HepG2 (cell line): ENCODE results near the gene SOAT1. TPM values are rescaled to one million over a fixed set of nuclear protein-coding genes. Genes with fewer than 3 reads are reported as not detected.

Source experiments
- ATAC-seq: fragments of 200-7000 bp; cut with Tn5 transposase; 3 replicates; pipeline ENCODE4 v1.9.1; 2020; ENCODE audit warnings: mild to moderate bottlenecking, moderate library complexity
- BruUV-seq: library from RNA; stranded (reverse); fragments of 400-500 nt; replicated peaks from 2 replicates; lab custom pipeline; 2021; lab: Mats Ljungman, UMichigan
- CTCF ChIA-PET: fragments of 300-600 bp; formaldehyde crosslinking; extraction: SDS; loops from one replicate; lab custom pipeline; 2021; ENCODE audit warnings: low total read pairs, inconsistent platforms, low intra/inter-chr PET ratio; lab: Yijun Ruan, JAX
- POLR2A ChIA-PET: fragments of 350-600 bp; sonication (Branson Sonifier 250); formaldehyde crosslinking; loops from one replicate; lab custom pipeline; 2020; ENCODE audit warnings: antibody characterized with exemption, inconsistent platforms; lab: Yijun Ruan, JAX
- DNase-seq: peaks from one replicate; pipeline ENCODE4 v3.0.0-alpha.2; 2015; ENCODE audit warnings: low spot score
- FAIRE-seq: peaks from 3 replicates; lab custom pipeline; 2011; peaks lifted over from hg19 to GRCh38; lab: Jason Lieb, UNC
- H2AFZ ChIP-seq: one replicate; pipeline ENCODE4 v1.6.1; 2011; ENCODE audit warnings: low read length, inconsistent platforms
- H3K27ac ChIP-seq: fragments of 300-600 bp; 3 replicates; pipeline ENCODE4 v1.8.0; 2011; ENCODE audit warnings: mixed run types, mild to moderate bottlenecking, mixed read lengths, low read length, inconsistent platforms; ENCODE audit not compliant: insufficient read depth; ENCODE audit errors: extremely low read length
- H3K27me3 ChIP-seq, 2 experiments: fragments of 200-600 bp in 1 of 2; 2 replicates in 1 of 2; 3 replicates in 1 of 2; pipeline versions ENCODE4 v1.6.0 to v1.8.0; 2011; ENCODE audit warnings: low read length in 2 of 2, mild to moderate bottlenecking in 2 of 2, moderate library complexity in 2 of 2, inconsistent platforms in 1 of 2; ENCODE audit not compliant: insufficient read depth in 2 of 2, control insufficient read depth in 1 of 2
- H3K36me3 ChIP-seq, 2 experiments: fragments of 200-600 bp in 1 of 2; replicated peaks in 1 of 2; 2 replicates in 1 of 2; 3 replicates in 1 of 2; pipeline versions ENCODE4 v1.5.1 to v1.8.0; 2011; ENCODE audit warnings: low read length in 2 of 2, inconsistent platforms in 1 of 2; ENCODE audit not compliant: insufficient read depth in 2 of 2, control insufficient read depth in 1 of 2
- H3K4me1 ChIP-seq: 2 replicates; pipeline ENCODE4 v1.5.1; 2012; ENCODE audit warnings: low read length, inconsistent platforms; ENCODE audit not compliant: insufficient read depth
- H3K4me2 ChIP-seq: 2 replicates; pipeline ENCODE4 v1.6.0; 2011; ENCODE audit warnings: low read depth, low read length, inconsistent platforms
- H3K4me3 ChIP-seq, 3 experiments: fragments of 200-600 bp in 1 of 3; sonication (generic), shearing (Covaris generic) in 1 of 3; replicated peaks in 1 of 3; 2 replicates each; pipeline ENCODE4 v1.5.1; 2011 to 2016; ENCODE audit warnings: low read length in 3 of 3, inconsistent platforms in 2 of 3, low read depth in 2 of 3, mild to moderate bottlenecking in 2 of 3, control low read depth in 1 of 3, mixed read lengths in 1 of 3; ENCODE audit not compliant: insufficient read depth in 1 of 3
- H3K79me2 ChIP-seq: one replicate; pipeline ENCODE4 v1.6.1; 2011; ENCODE audit warnings: low read length, inconsistent platforms; ENCODE audit not compliant: insufficient read depth
- H3K9ac ChIP-seq: 2 replicates; pipeline ENCODE4 v1.6.0; 2011; ENCODE audit warnings: mild to moderate bottlenecking, low read depth, low read length, inconsistent platforms; ENCODE audit not compliant: insufficient read depth
- H3K9me3 ChIP-seq: 2 replicates; pipeline ENCODE4 v1.5.1; 2012; ENCODE audit warnings: mild to moderate bottlenecking, low read length
- H4K20me1 ChIP-seq: 2 replicates; pipeline ENCODE4 v1.6.0; 2011; ENCODE audit warnings: inconsistent platforms, mild to moderate bottlenecking, low read length, moderate library complexity; ENCODE audit not compliant: insufficient read depth
- ATRX ChIP-seq: sonication (generic); formaldehyde crosslinking; IDR thresholded peaks from 2 replicates; pipeline ENCODE4 v1.4.0; 2020; ENCODE audit warnings: missing genetic modification reagents, borderline replicate concordance
- CAMTA2 ChIP-seq: sonication (generic); formaldehyde crosslinking; IDR thresholded peaks from 2 replicates; pipeline ENCODE4 v1.4.0; 2020; ENCODE audit warnings: mild to moderate bottlenecking, missing genetic modification reagents, borderline replicate concordance
- CTCF ChIP-seq: sonication (generic); formaldehyde crosslinking; IDR thresholded peaks from 2 replicates; pipeline ENCODE4 v1.5.0; 2020; ENCODE audit warnings: mild to moderate bottlenecking, missing genetic modification reagents, moderate library complexity
- FOXK1 ChIP-seq: sonication (generic); formaldehyde crosslinking; IDR thresholded peaks from 2 replicates; pipeline ENCODE4 v1.4.0; 2020; ENCODE audit warnings: low read depth, missing genetic modification reagents, borderline replicate concordance
- IRF1 ChIP-seq: sonication (generic); formaldehyde crosslinking; IDR thresholded peaks from 2 replicates; pipeline ENCODE4 v1.4.0; 2020; ENCODE audit warnings: low read depth, mild to moderate bottlenecking, missing genetic modification reagents
- NR1H2 ChIP-seq: sonication (generic); formaldehyde crosslinking; IDR thresholded peaks from 2 replicates; pipeline ENCODE4 v1.8.1; 2022; ENCODE audit warnings: low read depth, missing genetic modification reagents, borderline replicate concordance
- SAFB2 ChIP-seq: sonication (generic); formaldehyde crosslinking; IDR thresholded peaks from 2 replicates; pipeline ENCODE4 v1.5.1; 2020; ENCODE audit warnings: missing genetic modification reagents, low read depth, mild to moderate bottlenecking, borderline replicate concordance
- SOX6 ChIP-seq, 2 experiments: fragments of 450-650 bp in 1 of 2; sonication (generic) in 1 of 2; formaldehyde crosslinking in 1 of 2; IDR thresholded peaks; 2 replicates each; pipeline versions ENCODE4 v1.4.0 to v1.6.1; 2017 to 2020; ENCODE audit warnings: antibody characterized with exemption in 1 of 2, mild to moderate bottlenecking in 1 of 2, missing genetic modification reagents in 1 of 2
- SP1 ChIP-seq, 2 experiments: fragments of 450-650 bp in 1 of 2; sonication (generic) in 1 of 2; formaldehyde crosslinking in 1 of 2; IDR thresholded peaks; 2 replicates each; pipeline versions ENCODE4 v1.4.0 to v1.6.1; 2016 to 2020; ENCODE audit warnings: missing genetic modification reagents in 1 of 2
- ZBTB25 ChIP-seq: IDR thresholded peaks from 2 replicates; pipeline ENCODE4 v1.6.1; 2018; ENCODE audit warnings: missing genetic modification reagents
- ZNF121 ChIP-seq: sonication (generic); formaldehyde crosslinking; IDR thresholded peaks from 2 replicates; pipeline ENCODE4 v1.5.0; 2020; ENCODE audit warnings: mild to moderate bottlenecking, missing genetic modification reagents
- ZNF333 ChIP-seq: sonication (generic); formaldehyde crosslinking; IDR thresholded peaks from 2 replicates; pipeline ENCODE4 v1.4.0; 2020; ENCODE audit warnings: mild to moderate bottlenecking, missing genetic modification reagents, borderline replicate concordance
- WGBS: methylation state at CpG from one replicate; pipeline ENCODE4 v1.1.6; 2017; ENCODE audit warnings: low lambda C conversion rate; 5-methylcytosine and 5-hydroxymethylcytosine counted together
- in situ Hi-C: cut with HindIII; loops from 2 replicates; pipeline ENCODE4 v1.10.0; 2017; ENCODE audit warnings: low pct_unique_long_range_greater_than_20kb; ENCODE audit not compliant: extremely low pct_ligation_motif_present
- intact Hi-C: fragments of 100-400 bp; cut with micrococcal nuclease; formaldehyde crosslinking; loops from one replicate; pipeline ENCODE4 v1.10.0; 2022; ENCODE audit not compliant: unreplicated experiment
- polyA plus RNA-seq, 8 experiments: library from polyadenylated mRNA; depleted of rRNA in 3 of 8; stranded (reverse) in 7 of 8; unstranded in 1 of 8; fragments of >200 nt; fragmentation: Illumina TruSeq in 4 of 8; extraction: Trizol in 4 of 8; gene quantifications; 2 replicates each; pipeline versions ENCODE4 v1.2.1 to v1.2.3, GENCODE V29; 2011 to 2016; ENCODE audit warnings: low read depth in 4 of 8, missing spikeins in 1 of 8, mixed read lengths in 1 of 8; ENCODE audit not compliant: insufficient read depth in 1 of 8
- total RNA-seq, 5 experiments: library from RNA; depleted of rRNA; stranded (reverse); fragments of >200 nt; fragmentation: Illumina TruSeq; extraction: Trizol; gene quantifications; 2 replicates each; pipeline ENCODE4 v1.2.3, GENCODE V29; 2016; ENCODE audit warnings: low read depth in 1 of 5
- TF ChIP-seq, protein P1 (sequence below): sonication (generic); formaldehyde crosslinking; IDR thresholded peaks from 2 replicates; pipeline ENCODE4 v1.5.0; 2020; ENCODE audit warnings: missing genetic modification reagents, mild to moderate bottlenecking, borderline replicate concordance

Gene SOAT1
- total and polyA plus RNA-seq, 2 of the 13 experiments (the other 11 are each of a cell fraction or from before 2014, with no cell fraction given) = 22.3 to 52.0 TPM

GRCh38 chr1:179337942-179338560 lies 44.5 kb downstream of the SOAT1 start:
- Histone ChIP-seq H4K20me1 (no peaks in the 10 kb centered on the region), H3K4me2 (no peak overlapping the region), H3K9ac (no peak overlapping the region), H2AFZ (no peak overlapping the region), H3K27me3 (no peaks in the 10 kb centered on the region), H3K27ac (no peak overlapping the region), H3K79me2 (no peaks in the 10 kb centered on the region), H3K36me3 (peaks cover 0 to 24% of the 10 kb centered on the region in 2 experiments; a peak in 2 of 5 replicates), H3K4me1 (peaks cover 9% of the 10 kb centered on the region), H3K4me3 (no peak overlapping the region), H3K9me3 (no peaks in the 10 kb centered on the region)
- ChIA-PET POLR2A (no interaction called here), CTCF (no interaction called here)
- 94% methylated on average over 5 of the region's 5 CpGs for WGBS
- FAIRE-seq (no peak), ATAC-seq (no peak), DNase-seq (no peak)
- intact Hi-C loops (no loop called here), in situ Hi-C loops (no loop called here)
- BruUV-seq = no TSS peak
- TF ChIP-seq NR1H2 (CRISPR knock-in tag) (no peak), SAFB2 (CRISPR knock-in tag) (no peak), IRF1 (CRISPR knock-in tag) (no peak), ZNF333 (CRISPR knock-in tag) (no peak), SP1 (IDR thresholded peaks at IDR 0.05) (no peak), SP1 (CRISPR knock-in tag; IDR thresholded peaks at IDR 0.05) (no peak)

GRCh38 chr1:179340918-179341317 lies 47.3 kb downstream of the SOAT1 start:
- Histone ChIP-seq H3K79me2 (no peaks in the 10 kb centered on the region), H3K4me3 (no peak overlapping the region), H2AFZ (no peak overlapping the region), H3K36me3 (peaks cover 2 to 24% of the 10 kb centered on the region in 2 experiments; a peak in 4 of 5 replicates), H3K9me3 (no peaks in the 10 kb centered on the region), H3K9ac (no peak overlapping the region), H3K4me2 (no peak overlapping the region), H3K27me3 (no peaks in the 10 kb centered on the region), H3K4me1 (peaks cover 9% of the 10 kb centered on the region), H4K20me1 (no peaks in the 10 kb centered on the region), H3K27ac (no peak overlapping the region)
- ATAC-seq (no peak), DNase-seq (no peak), FAIRE-seq (no peak)
- WGBS = 92% methylated on average over 5 of the region's 5 CpGs
- ChIA-PET POLR2A (no interaction called here), CTCF (no interaction called here)
- in situ Hi-C loops = no loop called here
- no TSS peak for BruUV-seq
- intact Hi-C loops = no loop called here
- TF ChIP-seq CTCF (CRISPR knock-in tag) (no peak), ATRX (no peak), ZBTB25 (no peak), FOXK1 (CRISPR knock-in tag) (no peak), CAMTA2 (CRISPR knock-in tag) (no peak), ZNF121 (CRISPR knock-in tag) (no peak), SOX6 (IDR thresholded peaks at IDR 0.05) (no peak), SOX6 (CRISPR knock-in tag; IDR thresholded peaks at IDR 0.05) (no peak)
- TF ChIP-seq, protein P1, sequence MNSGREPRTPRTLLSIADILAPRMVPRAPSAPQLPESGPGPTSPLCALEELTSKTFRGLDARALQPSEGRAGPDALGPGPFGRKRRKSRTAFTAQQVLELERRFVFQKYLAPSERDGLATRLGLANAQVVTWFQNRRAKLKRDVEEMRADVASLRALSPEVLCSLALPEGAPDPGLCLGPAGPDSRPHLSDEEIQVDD (CRISPR knock-in tag) = no peak
